Left renal cortex interstitium (tissue), 4 donors: Measurements from ENCODE around the gene CFAP161. TPM values are rescaled to one million over a fixed set of nuclear protein-coding genes. Genes with fewer than 3 reads are reported as not detected.
"Not testable (repeated sequence)": the region's sequence is repeated elsewhere in the genome, so short reads cannot be mapped to it uniquely, and the experiment has no call there.

Experiments
- DNase-seq, 4 donors: peaks; one replicate each; pipeline ENCODE4 v3.0.0-alpha.2; 2013; ENCODE audit warnings: low read depth in 4 of 4, low spot score in 2 of 4, missing footprints in 1 of 4
- polyA plus RNA-seq, 4 donors: library from polyadenylated mRNA; unstranded; fragments of 120-200 nt; gene quantifications; one replicate each; pipeline ENCODE4 v1.2.1, GENCODE V29; 2013; ENCODE audit not compliant: insufficient read length in 4 of 4

The CFAP161 gene
- polyA plus RNA-seq, 4 donors, result 0.43 to 0.65 (median 0.54) TPM

GRCh38 chr15:81156324-81156723, 22.3 kb downstream of the CFAP161 start:
- no peak for DNase-seq

- no peak for DNase-seq
Observed at GRCh38 chr15:81157195-81157938, 23.3 kb downstream of the CFAP161 start.

- DNase-seq, result no peak
Observed at GRCh38 chr15:81157939-81158223, 23.8 kb downstream of the CFAP161 start.

GRCh38 chr15:81158561-81158960, 24.5 kb downstream of the CFAP161 start:
- not testable (repeated sequence) for DNase-seq

GRCh38 chr15:81160312-81161159, 26.5 kb downstream of the CFAP161 start:
- DNase-seq, result peak in 2 of 4 donors; percentile 10 to 24

GRCh38 chr15:81161160-81161673, 27.1 kb downstream of the CFAP161 start:
- DNase-seq, result no peak

- no peak for DNase-seq
Observed at GRCh38 chr15:81161851-81162250, 27.8 kb downstream of the CFAP161 start.

GRCh38 chr15:81163961-81164800, 30.1 kb downstream of the CFAP161 start:
- DNase-seq, result no peak

- DNase-seq, result no peak
Observed at GRCh38 chr15:81165535-81165934, 31.5 kb downstream of the CFAP161 start.

- no peak for DNase-seq
Observed at GRCh38 chr15:81166636-81167305, 32.7 kb downstream of the CFAP161 start.

GRCh38 chr15:81168131-81168526, 34.1 kb downstream of the CFAP161 start:
- DNase-seq, result no peak

GRCh38 chr15:81168644-81169043, 34.6 kb downstream of the CFAP161 start:
- no peak for DNase-seq

- DNase-seq, result no peak
Observed at GRCh38 chr15:81170511-81170910, 36.4 kb downstream of the CFAP161 start.

- DNase-seq, result no peak
Observed at GRCh38 chr15:81171286-81171685, 37.2 kb downstream of the CFAP161 start.

- DNase-seq, result no peak
Observed at GRCh38 chr15:81174125-81174791, 40.2 kb downstream of the CFAP161 start.

- no peak for DNase-seq
Observed at GRCh38 chr15:81174792-81175327, 40.8 kb downstream of the CFAP161 start.

- no peak for DNase-seq
Observed at GRCh38 chr15:81175496-81175895, 41.4 kb downstream of the CFAP161 start.

- no peak for DNase-seq
Observed at GRCh38 chr15:81176291-81176893, 42.3 kb downstream of the CFAP161 start.

- DNase-seq, result no peak
Observed at GRCh38 chr15:81178365-81178764, 44.3 kb downstream of the CFAP161 start.
